ENCODE data around the gene HOXB9.

HOXB9 gene

GRCh38 chr17:48593126-48593829, 32.9 kb downstream of the HOXB9 start, which contains the start of gene HOXB5:
HOXB5 (minus strand) TSS chr17:48593779; CDS start chr17:48593682, 97 bp downstream.
- H3K4me3 ChIP-seq (ENCODE audit: low read length), result peak within 1 kb of the TSS; percentile 82
- no peak for TF ChIP-seq CTCF (conservative IDR thresholded peaks at IDR 0.05; ENCODE audit: low read length)
- DNase-seq (ENCODE audit: low read depth), result no peak

DNA sequence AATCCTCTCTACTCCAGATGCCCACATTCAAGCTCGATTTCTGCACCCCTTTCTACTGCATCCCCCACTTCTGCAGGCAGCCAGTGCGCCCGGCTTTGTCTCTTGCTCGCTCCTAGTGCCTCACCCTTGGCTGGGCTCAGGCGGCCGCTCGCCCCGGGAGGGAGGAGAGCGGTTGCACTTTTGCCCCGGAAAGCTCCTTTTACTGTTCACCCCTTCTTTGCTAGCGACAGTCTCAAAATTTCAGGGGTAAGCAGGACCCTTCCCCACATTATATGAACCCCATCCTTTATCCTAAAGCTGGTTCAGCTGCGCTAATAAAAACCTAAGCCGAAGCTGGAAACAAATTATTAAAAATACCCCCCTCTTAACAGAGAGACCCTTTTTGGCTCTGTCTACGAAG, 33.6 kb downstream of the HOXB9 start:
- peak overlapping the region; percentile 82 for H3K4me3 ChIP-seq (ENCODE audit: low read length)
- no peak for DNase-seq (ENCODE audit: low read depth)
- TF ChIP-seq CTCF (conservative IDR thresholded peaks at IDR 0.05; ENCODE audit: low read length), result no peak

- no peak for DNase-seq (ENCODE audit: low read depth)
- no peak for TF ChIP-seq CTCF (conservative IDR thresholded peaks at IDR 0.05; ENCODE audit: low read length)
- peak overlapping the region; percentile 82 for H3K4me3 ChIP-seq (ENCODE audit: low read length)
Measured at GRCh38 chr17:48592057-48592514, 34.1 kb downstream of the HOXB9 start.

DNA sequence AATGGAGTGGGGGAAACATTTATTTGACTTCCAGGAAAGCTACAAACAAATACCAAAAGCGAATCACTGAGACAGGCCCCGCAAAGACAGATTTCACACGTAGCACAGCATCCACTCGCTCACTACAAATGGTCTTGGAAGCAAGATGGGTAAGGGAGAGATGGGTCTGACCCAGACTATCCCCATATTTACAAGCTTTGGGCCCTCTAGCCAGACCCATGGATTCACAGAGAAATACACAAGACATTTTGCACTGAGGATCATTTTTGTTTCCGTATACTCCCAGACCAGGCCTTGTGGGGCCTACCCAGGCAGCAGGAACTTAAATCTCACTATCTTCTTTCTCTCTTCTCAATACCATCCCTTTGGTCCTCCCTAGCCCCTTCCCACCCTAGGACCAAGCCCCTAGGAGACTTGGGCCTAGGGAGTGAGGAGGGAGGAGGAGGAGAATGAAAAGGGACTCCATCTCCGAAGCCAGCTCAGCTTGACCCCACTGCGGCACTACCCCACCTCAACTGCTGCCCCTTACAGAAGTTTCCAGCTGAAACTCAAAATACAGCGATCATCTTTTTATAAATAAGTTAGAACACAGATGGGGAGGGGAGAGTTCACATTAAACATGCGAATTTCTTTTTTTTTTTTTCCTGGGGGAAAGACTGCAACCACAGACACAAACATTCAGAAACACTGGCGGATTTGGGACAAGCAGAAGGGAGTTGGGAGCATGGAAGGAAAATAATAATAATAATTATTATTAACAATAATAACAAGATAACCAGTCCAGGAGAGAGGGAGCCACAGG, 34.7 kb downstream of the HOXB9 start:
- DNase-seq (ENCODE audit: low read depth), result no peak
- TF ChIP-seq CTCF (conservative IDR thresholded peaks at IDR 0.05; ENCODE audit: low read length), result no peak
- peak overlapping the region; percentile 82 for H3K4me3 ChIP-seq (ENCODE audit: low read length)

- no peak for DNase-seq (ENCODE audit: low read depth)
- no peak for TF ChIP-seq CTCF (conservative IDR thresholded peaks at IDR 0.05; ENCODE audit: low read length)
- peak overlapping the region; percentile 82 for H3K4me3 ChIP-seq (ENCODE audit: low read length)
Measured at GRCh38 chr17:48590607-48591161, 35.5 kb downstream of the HOXB9 start.

GRCh38 chr17:48589831-48590606, 36.1 kb downstream of the HOXB9 start, which contains the start of gene HOXB3:
HOXB3 (minus strand) TSS chr17:48590241; CDS start chr17:48552474, 37,767 bp downstream.
- TF ChIP-seq CTCF (conservative IDR thresholded peaks at IDR 0.05; ENCODE audit: low read length), result no peak
- DNase-seq (ENCODE audit: low read depth), result peak; percentile 88
- H3K4me3 ChIP-seq (ENCODE audit: low read length), result peak within 1 kb of the TSS; percentile 82

Measured in AG10803 (cell line).